GM21786 (cell line): Measurements from ENCODE around the gene BLCAP.

Source experiments
- ATAC-seq: cut with Tn5 transposase; IDR thresholded peaks from one replicate; pipeline ENCODE4 v1.9.1; 2021; ENCODE audit not compliant: unreplicated experiment

BLCAP gene

DNA sequence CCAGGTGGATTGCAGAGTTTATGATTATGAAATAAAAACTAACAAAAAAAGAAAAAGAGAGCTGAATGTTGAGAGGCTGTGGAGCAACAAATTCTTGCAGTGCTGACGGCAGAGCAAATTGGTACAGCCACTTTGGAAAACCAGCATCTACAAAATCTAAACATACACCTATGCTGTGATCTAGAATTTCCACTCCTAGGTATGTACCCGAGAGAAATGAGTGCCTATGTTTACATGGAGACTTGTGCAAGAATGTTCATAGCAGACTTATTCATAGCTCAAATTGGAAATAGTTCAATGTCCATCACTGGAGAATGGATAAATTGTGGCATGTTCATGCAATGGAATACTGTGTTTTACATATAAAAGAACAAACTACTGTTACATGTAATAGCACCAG lies 3.0 kb upstream of the BLCAP start:
- ATAC-seq, result no peak

DNA sequence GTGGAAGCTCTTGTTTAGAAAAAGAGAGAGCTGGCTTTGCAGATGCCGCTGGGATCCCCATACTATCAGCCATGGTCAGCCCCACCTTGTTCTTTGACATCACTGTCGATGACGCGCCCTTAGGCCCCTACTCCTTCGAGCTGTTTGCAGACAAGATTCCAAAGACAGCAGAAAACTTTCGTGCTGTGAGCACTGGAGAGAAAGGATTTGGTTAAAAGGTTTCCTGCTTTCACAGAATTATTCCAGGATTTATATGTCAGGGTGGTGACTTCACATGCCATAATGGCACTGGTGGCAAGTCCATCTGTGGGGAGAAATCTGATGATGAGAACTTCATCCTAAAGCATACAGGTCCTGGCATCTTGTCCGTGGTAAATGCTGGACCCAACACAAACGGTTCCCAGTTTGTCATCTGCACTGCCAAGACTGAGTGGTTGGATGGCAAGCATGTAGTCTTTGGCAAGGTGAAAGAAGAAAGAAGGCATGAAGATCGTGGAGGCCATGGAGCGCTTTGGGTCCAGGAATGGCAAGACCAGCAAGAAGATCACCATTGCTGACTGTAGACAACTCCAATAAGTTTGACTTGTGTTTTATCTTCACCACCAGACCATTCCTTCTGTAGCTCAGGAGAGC lies 2.4 kb upstream of the BLCAP start:
- ATAC-seq, result no peak

DNA sequence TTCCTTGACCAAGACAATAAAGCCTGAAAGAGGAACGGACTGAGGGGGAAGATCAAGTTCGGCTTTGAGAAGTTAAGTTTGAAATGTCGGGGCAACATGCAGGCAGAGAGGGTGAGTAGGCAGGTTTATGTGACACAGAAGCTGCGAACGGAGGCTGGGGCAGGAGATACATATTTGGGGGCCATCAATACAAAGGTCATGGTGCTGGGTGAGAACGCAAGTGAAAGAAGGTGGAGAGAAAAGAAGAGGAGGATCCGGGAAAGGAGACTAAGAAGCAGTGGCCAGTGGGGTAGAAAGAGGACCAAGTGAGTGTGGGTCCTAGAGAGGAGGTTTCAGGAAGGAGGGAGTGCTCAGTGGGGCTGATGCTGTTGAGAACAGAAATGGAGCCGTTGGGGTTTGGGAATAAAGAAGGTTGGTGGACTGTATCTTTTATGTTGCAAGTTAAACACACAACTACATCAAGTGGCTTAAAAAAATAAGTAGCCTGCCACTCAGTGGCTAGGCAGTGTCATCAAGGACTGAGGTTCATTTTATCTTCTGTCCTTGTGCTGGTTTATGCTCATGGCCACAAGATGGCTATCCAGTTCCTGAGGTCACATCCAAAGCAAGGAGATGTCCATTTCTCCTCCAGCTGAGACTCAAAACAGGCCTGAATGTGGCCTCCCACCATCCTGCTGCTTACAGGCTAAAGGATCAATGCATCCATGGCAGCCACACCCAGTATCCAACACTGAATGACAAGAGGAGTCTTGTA lies 1.7 kb upstream of the BLCAP start:
- no peak for ATAC-seq

DNA sequence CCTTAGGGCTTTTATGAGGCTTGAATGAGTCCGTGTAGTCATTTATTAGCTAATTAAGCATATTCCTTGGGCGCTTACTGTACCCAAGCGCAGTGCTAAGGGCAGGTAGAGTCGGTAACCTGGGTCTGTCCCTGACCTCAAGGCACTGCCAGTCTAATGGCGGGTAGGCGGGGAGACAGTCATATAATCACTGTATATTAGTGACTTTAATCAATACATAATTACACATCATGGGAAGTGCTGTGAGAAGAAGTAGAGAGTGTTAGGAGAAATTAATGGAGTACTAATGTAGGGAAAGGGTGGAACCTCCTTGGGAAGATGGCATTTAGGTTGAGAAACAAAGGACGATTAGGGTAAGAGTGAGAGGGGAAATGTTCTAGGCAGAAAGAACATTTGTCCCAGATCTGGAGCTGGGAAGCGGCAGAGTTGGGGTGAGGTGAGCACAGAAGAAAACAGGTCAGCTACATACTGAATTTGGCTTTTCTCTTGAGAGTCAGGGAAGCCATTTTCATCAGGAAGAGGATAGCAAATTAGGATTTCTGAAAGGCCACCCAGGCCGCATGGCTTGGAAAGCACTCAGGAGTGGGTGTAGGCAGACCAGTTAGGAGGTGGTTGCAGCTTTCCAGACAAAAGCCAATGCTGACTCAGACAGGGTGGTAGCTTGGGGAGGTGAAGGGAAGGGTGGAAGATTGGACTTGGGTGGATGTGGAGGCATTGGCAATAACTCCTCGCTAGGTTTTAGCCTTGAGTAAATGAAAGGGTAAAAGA lies 954 bp upstream of the BLCAP start:
- no peak for ATAC-seq

DNA sequence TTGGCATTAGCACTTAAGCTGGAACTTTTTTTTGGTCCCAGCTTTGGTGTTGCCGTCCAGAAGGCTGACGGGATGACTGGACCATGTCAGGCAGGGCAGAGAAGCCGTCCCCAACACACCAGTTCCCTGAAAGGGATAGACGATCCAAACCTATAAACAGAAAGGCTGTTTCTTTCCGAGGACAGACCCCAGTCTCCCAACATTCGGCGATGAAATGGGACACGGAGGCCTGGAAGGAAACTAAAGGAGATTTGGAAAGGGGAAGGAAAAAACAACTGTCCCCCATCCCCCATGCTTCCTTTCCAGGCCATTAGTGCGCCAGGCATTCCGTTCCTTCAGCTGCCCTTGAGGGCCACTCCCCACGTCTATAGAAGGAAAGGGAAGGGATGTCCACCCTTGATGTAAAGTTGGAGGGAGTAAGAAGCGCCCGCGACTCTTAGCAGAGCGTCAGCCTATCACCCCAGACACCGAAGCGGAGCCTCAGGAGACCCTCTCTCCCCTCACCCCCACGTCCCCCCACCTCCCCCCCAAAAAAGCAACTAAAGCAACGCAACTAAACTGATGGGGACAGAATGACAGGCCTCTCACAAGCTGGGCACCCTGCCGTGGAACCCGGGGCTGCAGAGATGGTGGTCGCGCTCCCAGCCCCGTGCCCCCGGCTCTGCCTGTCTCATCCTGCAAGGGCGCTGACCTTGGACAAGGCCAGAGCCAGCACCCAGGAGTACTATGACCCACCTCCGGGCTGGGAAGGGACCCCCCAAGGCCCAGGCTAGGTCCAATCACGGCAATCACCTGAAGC lies 638 bp downstream of the BLCAP start:
- no peak for ATAC-seq

DNA sequence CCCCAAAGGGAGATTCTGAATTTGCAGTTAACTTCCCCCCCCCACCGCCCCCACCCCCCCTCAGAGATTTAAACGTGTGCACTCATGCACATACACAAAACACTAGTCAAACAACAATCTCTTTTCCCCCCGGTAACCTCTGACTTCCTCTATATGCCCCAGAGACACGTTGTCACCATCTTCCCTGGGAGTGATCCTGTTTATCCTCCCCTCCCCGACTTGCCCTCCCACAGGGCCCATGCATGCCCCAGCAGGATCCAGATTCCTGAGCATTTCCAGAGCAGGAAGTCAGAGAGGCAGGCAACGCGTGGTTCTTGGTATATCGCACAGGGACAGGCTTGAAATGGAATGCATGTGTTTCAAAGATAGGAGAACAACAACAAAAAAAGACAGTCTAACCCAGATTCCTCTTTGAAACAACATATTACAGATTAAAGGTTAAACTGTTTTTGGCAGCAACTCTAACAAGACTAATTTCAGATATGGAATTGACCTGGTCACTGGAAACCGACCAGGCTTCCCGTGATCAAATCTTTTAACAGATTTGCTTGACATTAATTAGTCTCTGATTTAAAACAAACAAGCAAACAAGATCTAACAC lies 1.3 kb downstream of the BLCAP start:
- ATAC-seq, result no peak

DNA sequence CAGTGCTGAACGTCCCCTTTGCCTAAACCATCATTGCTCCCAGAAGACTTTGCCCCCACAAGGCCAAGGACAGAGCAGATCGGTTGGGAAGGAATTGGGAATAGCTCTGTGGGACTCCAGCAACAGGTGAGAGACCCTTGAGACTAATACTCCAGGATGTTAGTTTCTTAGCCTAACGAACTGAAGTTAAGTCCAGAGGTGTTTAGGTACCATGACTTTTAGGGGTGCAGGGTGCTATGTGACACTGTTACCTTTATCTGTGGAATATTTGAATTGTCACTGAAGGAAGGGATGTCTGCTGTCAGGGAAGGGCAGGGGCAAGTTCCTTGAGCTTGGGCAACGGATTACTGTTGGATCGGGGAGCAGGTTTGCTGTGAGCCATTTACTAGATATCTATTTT lies 1.9 kb downstream of the BLCAP start:
- ATAC-seq, result no peak

DNA sequence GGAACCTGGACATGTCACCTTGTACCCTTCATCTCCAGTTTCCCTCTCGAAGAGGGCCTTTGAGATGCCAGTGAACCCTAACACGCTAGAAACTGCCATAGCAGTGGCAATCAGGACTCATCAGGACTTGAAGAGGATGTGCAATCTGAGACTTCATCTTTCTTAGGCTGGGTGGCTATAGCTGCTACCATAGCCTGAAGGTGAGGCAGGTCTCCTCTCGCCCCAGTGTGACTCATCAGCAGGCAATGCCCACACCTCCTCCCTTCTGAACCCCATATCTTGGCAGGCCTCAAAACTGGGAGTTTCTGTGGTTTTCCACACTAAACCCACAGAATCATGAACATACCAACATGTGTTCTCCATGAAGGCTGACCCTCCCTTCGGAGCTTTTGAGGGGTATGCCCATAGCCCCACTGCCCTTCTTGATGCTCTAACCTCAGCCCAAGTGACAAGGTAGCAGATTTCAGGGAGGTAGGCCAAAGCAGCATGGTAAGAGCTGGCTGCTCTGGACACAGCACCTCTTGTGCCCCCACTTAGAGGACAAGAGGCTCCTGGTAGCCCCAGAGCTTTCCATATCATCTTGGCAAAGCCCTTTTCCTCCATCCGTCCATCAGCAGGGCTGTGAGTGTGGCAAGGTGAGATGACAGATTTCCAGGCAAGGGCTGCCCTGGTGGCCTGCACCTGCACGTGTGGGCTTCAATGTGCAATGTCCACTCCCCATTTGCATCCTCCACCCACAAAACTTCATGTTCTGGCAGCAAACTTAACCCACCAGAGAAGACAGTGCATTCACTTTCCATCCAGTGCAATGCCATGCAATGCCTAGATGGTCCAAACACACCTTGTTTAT lies 2.6 kb downstream of the BLCAP start:
- ATAC-seq, result no peak

DNA sequence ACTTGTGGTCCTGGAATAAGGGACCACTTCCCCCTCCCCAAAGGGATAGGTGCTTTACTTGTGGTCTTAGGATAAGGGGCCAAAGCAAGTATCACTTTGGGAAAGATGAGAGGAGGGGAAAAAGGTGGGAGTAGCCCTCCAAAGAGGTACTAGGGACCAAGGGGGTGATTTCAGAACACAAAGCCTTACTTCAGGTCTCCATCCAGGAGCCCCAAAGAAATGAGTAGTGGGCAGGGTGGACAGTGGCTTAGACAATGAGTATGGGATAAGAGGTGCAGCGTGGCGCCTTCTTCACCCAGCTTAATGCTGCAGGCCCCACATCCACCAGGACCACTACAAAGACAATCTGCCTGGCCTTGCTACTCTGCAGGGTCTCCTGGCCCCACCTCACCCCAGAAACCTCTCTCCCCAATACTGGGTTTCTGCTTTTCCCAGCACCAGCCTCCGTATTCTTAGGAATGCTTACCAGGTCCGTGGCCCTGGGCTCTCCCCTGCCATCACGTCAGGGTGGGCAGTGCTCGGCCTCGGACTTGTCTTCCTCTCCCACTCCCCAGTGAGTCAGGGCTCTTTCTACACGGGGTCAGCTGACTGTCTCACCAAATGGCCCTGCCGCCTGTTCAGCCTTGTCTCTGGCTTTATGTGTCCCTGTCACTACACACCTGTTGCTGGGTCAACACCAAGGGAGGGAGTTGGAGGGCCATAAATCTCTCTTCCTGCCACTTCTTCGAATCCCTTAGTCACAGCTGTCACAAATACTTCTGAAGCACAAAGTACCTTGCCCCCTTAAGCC lies 3.6 kb downstream of the BLCAP start:
- no peak for ATAC-seq

DNA sequence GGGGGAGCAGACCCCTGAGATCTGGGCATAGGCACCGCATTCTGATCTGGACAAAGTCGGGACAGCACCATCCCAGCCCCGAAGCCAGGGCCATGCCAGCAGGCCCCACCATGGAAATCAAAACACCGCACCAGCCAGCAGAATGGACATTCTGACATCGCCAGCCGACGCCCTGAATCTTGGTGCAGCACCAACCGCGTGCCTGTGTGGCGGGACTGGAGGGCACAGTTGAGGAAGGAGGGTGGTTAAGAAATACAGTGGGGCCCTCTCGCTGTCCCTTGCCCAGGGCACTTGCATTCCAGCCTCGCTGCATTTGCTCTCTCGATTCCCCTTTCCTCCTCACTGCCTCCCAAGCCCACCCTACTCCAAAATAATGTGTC lies 4.7 kb downstream of the BLCAP start:
- no peak for ATAC-seq

DNA sequence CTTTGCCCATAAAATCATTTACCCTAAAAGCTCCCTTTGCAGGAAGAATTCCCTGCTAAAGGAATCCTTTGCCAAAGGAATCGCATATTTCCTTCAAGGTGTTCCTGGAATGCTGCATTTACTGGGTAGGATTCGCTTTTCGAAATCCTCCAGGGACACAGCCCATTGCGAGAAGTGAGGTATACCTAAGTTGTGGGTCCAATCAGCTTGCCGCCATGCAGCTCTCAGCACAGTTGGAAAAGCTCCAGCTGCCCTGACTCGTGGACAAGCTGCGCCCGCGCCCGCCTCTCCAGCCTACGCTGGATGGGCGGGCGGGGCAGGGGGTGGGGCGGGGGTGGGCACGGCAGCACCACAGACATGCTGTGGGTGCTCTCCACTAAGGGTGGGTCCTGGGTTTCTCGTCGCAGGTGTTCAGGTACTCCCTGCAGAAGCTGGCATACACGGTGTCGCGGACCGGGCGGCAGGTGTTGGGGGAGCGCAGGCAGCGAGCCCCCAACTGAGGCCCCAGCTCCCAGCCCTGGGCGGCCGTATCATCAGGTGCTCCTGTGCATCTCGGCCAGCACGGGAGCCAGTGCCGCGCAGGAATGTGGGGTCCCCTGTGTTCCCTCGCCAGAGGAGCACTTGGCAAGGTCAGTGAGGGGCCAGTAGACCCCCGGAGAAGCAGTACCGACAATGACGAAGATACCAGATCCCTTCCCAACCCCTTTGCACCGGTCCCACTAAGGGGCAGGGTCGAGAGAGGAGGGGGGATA lies 5.2 kb downstream of the BLCAP start:
- no peak for ATAC-seq

DNA sequence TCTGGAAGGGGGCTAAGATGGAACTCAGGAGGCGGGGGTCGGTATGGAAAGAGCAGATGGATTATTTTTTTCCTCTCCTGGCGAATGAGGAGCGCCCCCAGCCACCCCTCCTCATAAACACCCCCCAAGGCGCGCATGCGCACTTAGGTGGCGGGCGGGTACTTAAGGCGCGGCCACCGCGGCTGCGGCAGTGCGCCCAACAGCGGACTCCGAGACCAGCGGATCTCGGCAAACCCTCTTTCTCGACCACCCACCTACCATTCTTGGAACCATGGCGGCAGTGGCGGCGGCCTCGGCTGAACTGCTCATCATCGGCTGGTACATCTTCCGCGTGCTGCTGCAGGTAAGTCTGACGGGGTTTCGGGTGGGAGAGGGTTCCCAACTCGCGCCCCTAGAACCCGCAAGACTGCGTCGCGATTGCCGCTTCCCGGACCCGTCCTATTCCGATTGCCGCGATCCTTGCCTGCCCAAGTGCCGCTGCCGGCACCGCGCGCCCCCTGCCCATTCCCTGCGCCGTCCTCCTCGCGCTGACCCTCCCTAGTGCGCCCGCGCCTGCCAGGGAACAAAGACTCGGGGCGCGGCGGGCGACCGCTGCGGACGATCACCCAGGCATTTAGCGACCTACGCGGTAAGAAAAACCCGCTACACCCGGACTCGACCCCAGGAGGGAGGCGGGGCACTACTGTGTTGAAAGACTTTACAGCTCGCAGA lies 6.5 kb downstream of the BLCAP start, which contains the start of gene NNAT:
Gene NNAT (plus strand): TSS at position 190 of the 711 bp plus-strand sequence. CDS start 82 bp downstream, at position 272.
- no peak for ATAC-seq

DNA sequence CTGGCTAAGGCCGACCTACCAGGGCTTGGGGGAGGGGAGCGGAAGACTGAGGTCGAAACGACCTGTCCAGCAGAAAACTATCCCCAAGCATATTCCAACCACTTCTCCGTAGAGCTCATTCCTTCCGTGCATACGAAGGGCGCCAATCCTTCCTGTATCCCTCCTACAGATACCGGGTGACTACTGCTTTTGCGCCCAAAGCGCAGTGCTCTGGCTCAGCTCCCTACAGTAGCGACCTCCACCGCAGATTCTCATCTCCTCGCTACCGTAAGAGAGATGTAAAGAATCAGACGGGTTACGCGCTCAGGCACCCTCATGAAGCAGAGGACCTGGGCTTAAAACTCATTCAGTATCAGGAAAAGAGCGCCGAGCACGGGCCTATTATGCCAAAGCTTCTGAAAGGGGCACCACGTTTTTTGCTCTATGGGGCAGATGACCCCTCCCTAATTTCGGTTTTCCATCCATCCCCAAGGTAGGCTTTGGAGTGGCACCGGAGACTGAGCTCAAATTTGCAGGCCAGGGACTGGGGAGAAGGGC lies 7.2 kb downstream of the BLCAP start:
- no peak for ATAC-seq

DNA sequence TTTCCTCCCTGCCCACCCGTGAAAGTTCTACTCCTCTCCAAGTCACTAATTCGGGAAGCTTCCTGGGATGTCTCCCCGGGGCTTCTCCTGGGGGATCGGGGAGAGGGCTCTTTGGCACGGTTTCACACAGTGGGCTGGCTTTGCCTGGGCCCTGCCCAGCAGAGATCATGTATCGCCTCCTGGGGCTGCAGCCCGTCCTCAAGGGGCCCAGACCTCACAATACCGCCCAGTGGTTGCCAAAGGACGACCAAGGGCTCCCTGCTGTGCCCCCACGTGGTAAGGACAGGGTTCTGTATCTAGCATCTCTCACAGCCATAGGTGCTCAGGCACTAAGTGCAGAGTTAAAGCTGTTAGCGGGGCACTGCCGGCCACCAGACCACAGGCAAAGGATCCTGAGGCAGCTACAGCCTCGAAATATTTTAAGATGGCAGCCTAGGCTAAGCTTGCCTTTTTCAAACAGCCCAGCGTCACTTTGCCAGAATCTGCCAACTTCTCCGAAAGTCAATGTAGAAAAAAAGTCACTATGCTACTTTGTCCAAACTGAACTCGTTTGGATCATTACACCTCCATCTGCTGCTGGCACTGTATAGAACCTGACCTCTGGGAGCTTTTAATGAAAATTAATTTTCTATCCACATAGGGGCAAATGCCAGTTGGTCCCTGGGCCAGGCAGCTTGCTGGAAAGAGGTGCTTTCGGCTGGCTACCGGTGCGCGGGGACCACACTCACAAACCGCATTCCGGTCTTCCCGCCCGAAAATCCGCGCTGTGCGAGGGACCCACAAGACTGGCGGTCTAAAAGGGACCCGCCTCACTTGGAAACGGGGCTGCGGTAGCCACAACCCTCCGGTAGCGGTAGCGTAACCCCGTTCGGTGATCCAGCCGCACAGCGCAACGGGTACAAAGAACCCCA lies 7.9 kb downstream of the BLCAP start:
- ATAC-seq, result no peak

DNA sequence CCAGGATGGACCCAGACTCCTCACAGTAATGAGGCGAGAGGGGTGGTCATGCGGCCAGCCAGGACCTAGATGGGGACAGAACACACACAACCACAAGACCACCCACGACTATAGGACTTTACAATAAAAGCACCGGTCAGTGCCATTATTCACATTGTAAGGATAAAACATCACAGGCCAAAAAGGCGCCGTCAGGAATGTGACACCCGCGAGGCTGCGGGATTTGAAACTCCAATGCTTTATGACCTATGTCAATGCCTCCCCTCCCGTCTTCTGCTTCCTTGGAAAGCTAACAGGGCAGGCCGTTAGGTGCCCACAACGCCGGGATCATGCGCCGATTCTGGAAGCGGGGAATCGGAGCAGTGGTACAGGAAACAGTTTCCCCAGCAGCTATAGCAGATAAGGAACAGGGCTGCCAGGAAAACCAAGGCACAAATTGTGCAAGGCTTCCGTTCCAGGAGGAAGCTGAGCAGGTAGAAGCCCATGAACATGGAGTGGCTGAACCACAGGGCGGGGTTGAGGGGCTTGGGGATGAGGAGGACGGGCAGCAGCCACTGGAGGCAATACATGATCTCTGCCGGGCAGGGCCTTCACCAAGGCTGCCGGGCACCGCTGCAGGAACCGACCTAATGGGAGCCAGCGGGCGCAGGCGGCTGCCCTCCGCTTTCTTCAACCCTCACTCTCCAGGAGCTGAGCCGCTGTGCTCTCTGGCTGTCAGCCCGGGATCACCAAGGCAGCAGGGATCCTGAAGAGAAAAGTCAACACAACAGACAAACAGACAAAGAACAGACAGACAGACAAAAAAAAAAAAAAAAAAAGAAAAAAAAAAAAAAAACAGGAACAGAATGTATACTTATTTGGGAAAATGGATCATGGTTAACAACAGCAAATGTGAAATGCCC lies 8.8 kb downstream of the BLCAP start:
- no peak for ATAC-seq
